Measurements from ENCODE around the gene PTPRZ1.

GRCh38 chr7:122072272-122072671 is 199.3 kb downstream of the PTPRZ1 start:
- no peak for TF ChIP-seq FOS (IDR thresholded peaks at IDR 0.05; ENCODE audit: low read depth, low read length)
- TF ChIP-seq CEBPB (IDR thresholded peaks at IDR 0.05; ENCODE audit: low read depth, low read length): no peak
- no peak for TF ChIP-seq RAD21 (IDR thresholded peaks at IDR 0.05; ENCODE audit: low read length)
- TF ChIP-seq CTCF (conservative IDR thresholded peaks at IDR 0.05; ENCODE audit: low read depth, low read length): no peak
- TF ChIP-seq MAFK (IDR thresholded peaks at IDR 0.05; ENCODE audit: low read depth, low read length): no peak
- no peak for TF ChIP-seq RCOR1 (IDR thresholded peaks at IDR 0.05; ENCODE audit: insufficient replicate concordance, low read length)
- TF ChIP-seq POLR2A (IDR thresholded peaks at IDR 0.05; ENCODE audit: low read depth, low read length): no peak
- TF ChIP-seq NFE2L2 (IDR thresholded peaks at IDR 0.05; ENCODE audit: low read depth, low read length): no peak
- no peak for TF ChIP-seq MAZ (IDR thresholded peaks at IDR 0.05; ENCODE audit: borderline replicate concordance, low read depth, low read length)
- no peak for TF ChIP-seq CHD1 (IDR thresholded peaks at IDR 0.05; ENCODE audit: low read depth, low read length)
- no peak for TF ChIP-seq ELK1 (IDR thresholded peaks at IDR 0.05; ENCODE audit: borderline replicate concordance, low read depth, low read length)
- no peak for TF ChIP-seq USF2 (IDR thresholded peaks at IDR 0.05; ENCODE audit: low read depth, low read length)
- TF ChIP-seq RFX5 (IDR thresholded peaks at IDR 0.05; ENCODE audit: low read depth, low read length): no peak
- no peak for TF ChIP-seq BHLHE40 (IDR thresholded peaks at IDR 0.05; ENCODE audit: low read depth, low read length)
